ENCODE data around the gene PIK3CG.
"Not testable (repeated sequence)": the region's sequence is repeated elsewhere in the genome, so short reads cannot be mapped to it uniquely, and the experiment has no call there.

PIK3CG gene

GRCh38 chr7:106916679-106917078 is 51.6 kb downstream of the PIK3CG start:
- no peak overlapping the region for H2AFZ ChIP-seq (ENCODE audit: low read depth, low read length, severe bottlenecking)
- H4K20me1 ChIP-seq (ENCODE audit: low read depth, low read length) = no peaks in the 10 kb centered on the region
- no peak overlapping the region for H3K9ac ChIP-seq (ENCODE audit: low read length)
- TF ChIP-seq CTCF (IDR thresholded peaks at IDR 0.05; ENCODE audit: insufficient read depth, low read length, poor library complexity, severe bottlenecking) = no peak
- no peaks in the 10 kb centered on the region for H3K79me2 ChIP-seq (ENCODE audit: insufficient read depth, low read length)
- H3K4me2 ChIP-seq (ENCODE audit: low read depth, low read length, poor library complexity, severe bottlenecking) = no peak overlapping the region
- H3F3A ChIP-seq (ENCODE audit: insufficient read depth) = no peaks in the 10 kb centered on the region
- no peaks in the 10 kb centered on the region for H3K27me3 ChIP-seq (ENCODE audit: low read length)
- H3K36me3 ChIP-seq (ENCODE audit: low read length) = no peaks in the 10 kb centered on the region
- no peaks in the 10 kb centered on the region for H3K9me3 ChIP-seq (ENCODE audit: insufficient read depth, low read length)
- no peak overlapping the region for H3K27ac ChIP-seq (ENCODE audit: low read depth, low read length)
- no peak overlapping the region for H3K4me3 ChIP-seq (ENCODE audit: insufficient read depth, low read length, poor library complexity, severe bottlenecking)
- no peaks in the 10 kb centered on the region for H3K9me2 ChIP-seq (replicated peaks; ENCODE audit: insufficient read depth, low read length)

GRCh38 chr7:106918991-106919390 is 53.9 kb downstream of the PIK3CG start:
- no peak overlapping the region for H3K27ac ChIP-seq (ENCODE audit: low read depth, low read length)
- no peaks in the 10 kb centered on the region for H3K27me3 ChIP-seq (ENCODE audit: low read length)
- H3K4me3 ChIP-seq (ENCODE audit: insufficient read depth, low read length, poor library complexity, severe bottlenecking) = no peak overlapping the region
- H3K9ac ChIP-seq (ENCODE audit: low read length) = no peak overlapping the region
- no peaks in the 10 kb centered on the region for H3K9me2 ChIP-seq (replicated peaks; ENCODE audit: insufficient read depth, low read length)
- H3K79me2 ChIP-seq (ENCODE audit: insufficient read depth, low read length) = no peaks in the 10 kb centered on the region
- no peaks in the 10 kb centered on the region for H3K9me3 ChIP-seq (ENCODE audit: insufficient read depth, low read length)
- H3F3A ChIP-seq (ENCODE audit: insufficient read depth) = no peaks in the 10 kb centered on the region
- no peak for TF ChIP-seq EZH2phosphoT487 (conservative IDR thresholded peaks at IDR 0.05; ENCODE audit: low read length)
- no peak for TF ChIP-seq CTCF (IDR thresholded peaks at IDR 0.05; ENCODE audit: insufficient read depth, low read length, poor library complexity, severe bottlenecking)
- H3K4me2 ChIP-seq (ENCODE audit: low read depth, low read length, poor library complexity, severe bottlenecking) = no peak overlapping the region
- no peaks in the 10 kb centered on the region for H4K20me1 ChIP-seq (ENCODE audit: low read depth, low read length)
- H3K36me3 ChIP-seq (ENCODE audit: low read length) = no peaks in the 10 kb centered on the region
- no peak overlapping the region for H2AFZ ChIP-seq (ENCODE audit: low read depth, low read length, severe bottlenecking)

- not testable (repeated sequence) for H2AFZ ChIP-seq (ENCODE audit: low read depth, low read length, severe bottlenecking); H4K20me1 ChIP-seq (ENCODE audit: low read depth, low read length); H3K4me2 ChIP-seq (ENCODE audit: low read depth, low read length, poor library complexity, severe bottlenecking); H3K79me2 ChIP-seq (ENCODE audit: insufficient read depth, low read length); H3F3A ChIP-seq (ENCODE audit: insufficient read depth); H3K9me3 ChIP-seq (ENCODE audit: insufficient read depth, low read length); H3K9ac ChIP-seq (ENCODE audit: low read length); H3K27me3 ChIP-seq (ENCODE audit: low read length); H3K27ac ChIP-seq (ENCODE audit: low read depth, low read length); H3K4me3 ChIP-seq (ENCODE audit: insufficient read depth, low read length, poor library complexity, severe bottlenecking); H3K36me3 ChIP-seq (ENCODE audit: low read length); H3K9me2 ChIP-seq (replicated peaks; ENCODE audit: insufficient read depth, low read length)
Observed at GRCh38 chr7:106924468-106924867, 59.4 kb downstream of the PIK3CG start.

- Histone ChIP-seq H3K4me2 (ENCODE audit: low read depth, low read length, poor library complexity, severe bottlenecking) (no peak overlapping the region), H3K27ac (ENCODE audit: low read depth, low read length) (no peak overlapping the region)
- TF ChIP-seq EZH2phosphoT487 (conservative IDR thresholded peaks at IDR 0.05; ENCODE audit: low read length) (no peak), CTCF (IDR thresholded peaks at IDR 0.05; ENCODE audit: insufficient read depth, low read length, poor library complexity, severe bottlenecking) (no peak)
Observed at GRCh38 chr7:106926892-106927291, 61.8 kb downstream of the PIK3CG start.

More at GRCh38 chr7:106926892-106927291, 61.8 kb downstream of the PIK3CG start:
- Histone ChIP-seq H3K9me3 (ENCODE audit: insufficient read depth, low read length) (no peaks in the 10 kb centered on the region), H3K9me2 (replicated peaks; ENCODE audit: insufficient read depth, low read length) (no peaks in the 10 kb centered on the region), H3K36me3 (ENCODE audit: low read length) (no peaks in the 10 kb centered on the region), H3K79me2 (ENCODE audit: insufficient read depth, low read length) (no peaks in the 10 kb centered on the region), H3K27me3 (ENCODE audit: low read length) (no peaks in the 10 kb centered on the region), H2AFZ (ENCODE audit: low read depth, low read length, severe bottlenecking) (no peak overlapping the region), H3K4me3 (ENCODE audit: insufficient read depth, low read length, poor library complexity, severe bottlenecking) (no peak overlapping the region), H3K9ac (ENCODE audit: low read length) (no peak overlapping the region), H3F3A (ENCODE audit: insufficient read depth) (no peaks in the 10 kb centered on the region), H4K20me1 (ENCODE audit: low read depth, low read length) (no peaks in the 10 kb centered on the region)
